GM21576 (cell line): ENCODE results near the gene AFF2.
"Not testable (repeated sequence)": the region's sequence is repeated elsewhere in the genome, so short reads cannot be mapped to it uniquely, and the experiment has no call there.

ENCODE experiments used
- ATAC-seq: cut with Tn5 transposase; IDR thresholded peaks from one replicate; pipeline ENCODE4 v1.9.1; 2021; ENCODE audit warnings: mild to moderate bottlenecking, moderate library complexity; ENCODE audit not compliant: unreplicated experiment

AFF2 gene

GRCh38 chrX:148629434-148629833 lies 129.0 kb downstream of the AFF2 start:
- no peak for ATAC-seq

- no peak for ATAC-seq
These were observed 132.0 kb downstream of the AFF2 start for GRCh38 chrX:148632444-148632843.

GRCh38 chrX:148633218-148633908 lies 132.9 kb downstream of the AFF2 start:
- ATAC-seq = no peak

- ATAC-seq = no peak
These were observed 134.2 kb downstream of the AFF2 start for GRCh38 chrX:148634591-148634990.

- no peak for ATAC-seq
These were observed 143.0 kb downstream of the AFF2 start for GRCh38 chrX:148643460-148643859.

- no peak for ATAC-seq
These were observed 147.2 kb downstream of the AFF2 start for GRCh38 chrX:148647651-148648050.

GRCh38 chrX:148649145-148649795 lies 148.9 kb downstream of the AFF2 start:
- no peak for ATAC-seq

GRCh38 chrX:148658115-148658730 lies 157.8 kb downstream of the AFF2 start:
- ATAC-seq = no peak

- no peak for ATAC-seq
These were observed 159.1 kb downstream of the AFF2 start for GRCh38 chrX:148659481-148659880.

GRCh38 chrX:148661035-148661434 lies 160.6 kb downstream of the AFF2 start:
- no peak for ATAC-seq

- no peak for ATAC-seq
These were observed 161.6 kb downstream of the AFF2 start for GRCh38 chrX:148662014-148662413.

- ATAC-seq = no peak
These were observed 163.8 kb downstream of the AFF2 start for GRCh38 chrX:148664171-148664570.

- ATAC-seq = no peak
These were observed 164.6 kb downstream of the AFF2 start for GRCh38 chrX:148664995-148665394.

GRCh38 chrX:148669175-148669574 lies 168.8 kb downstream of the AFF2 start:
- ATAC-seq = not testable (repeated sequence)

GRCh38 chrX:148670277-148670676 lies 169.9 kb downstream of the AFF2 start:
- no peak for ATAC-seq

GRCh38 chrX:148672517-148672916 lies 172.1 kb downstream of the AFF2 start:
- no peak for ATAC-seq

GRCh38 chrX:148681605-148682004 lies 181.2 kb downstream of the AFF2 start:
- no peak for ATAC-seq

GRCh38 chrX:148682206-148682605 lies 181.8 kb downstream of the AFF2 start:
- no peak for ATAC-seq

GRCh38 chrX:148691456-148691855 lies 191.0 kb downstream of the AFF2 start:
- ATAC-seq = no peak

GRCh38 chrX:148695255-148695654 lies 194.8 kb downstream of the AFF2 start:
- no peak for ATAC-seq

GRCh38 chrX:148698221-148698620 lies 197.8 kb downstream of the AFF2 start:
- no peak for ATAC-seq

GRCh38 chrX:148700021-148700420 lies 199.6 kb downstream of the AFF2 start:
- no peak for ATAC-seq
